HepG2 (cell line): ENCODE measurements around the gene PRDX2. TPM values are rescaled to one million over a fixed set of nuclear protein-coding genes. Genes with fewer than 3 reads are reported as not detected.

ENCODE experiments used
- AHR ChIP-seq: IDR thresholded peaks from 2 replicates; pipeline ENCODE4 v1.6.1; 2018; ENCODE audit warnings: missing genetic modification reagents, missing compliant biosample characterization
- CAMTA2 ChIP-seq: sonication (generic); formaldehyde crosslinking; IDR thresholded peaks from 2 replicates; pipeline ENCODE4 v1.4.0; 2020; ENCODE audit warnings: mild to moderate bottlenecking, missing genetic modification reagents, borderline replicate concordance
- CBFB ChIP-seq: sonication (generic); formaldehyde crosslinking; IDR thresholded peaks from 2 replicates; pipeline ENCODE4 v1.4.0; 2020; ENCODE audit warnings: missing genetic modification reagents
- CREM ChIP-seq, 2 experiments: sonication (generic) in 1 of 2; formaldehyde crosslinking in 1 of 2; IDR thresholded peaks; 2 replicates each; pipeline versions ENCODE4 v1.4.0 to v1.6.1; 2016 to 2020; ENCODE audit warnings: antibody characterized with exemption in 1 of 2, mild to moderate bottlenecking in 1 of 2, missing genetic modification reagents in 1 of 2
- ELF3 ChIP-seq: IDR thresholded peaks from 2 replicates; pipeline ENCODE4 v1.6.1; 2016; ENCODE audit warnings: missing genetic modification reagents, missing compliant biosample characterization
- HHEX ChIP-seq: IDR thresholded peaks from 2 replicates; pipeline ENCODE4 v1.6.1; 2016; ENCODE audit warnings: control low read depth
- MTF1 ChIP-seq: sonication (generic); formaldehyde crosslinking; IDR thresholded peaks from 2 replicates; pipeline ENCODE4 v1.5.0; 2020; ENCODE audit warnings: missing genetic modification reagents
- NFIC ChIP-seq: IDR thresholded peaks from 2 replicates; pipeline ENCODE4 v1.6.1; 2012; ENCODE audit warnings: mild to moderate bottlenecking, low read length, inconsistent platforms
- NFRKB ChIP-seq: fragments of 450-650 bp; IDR thresholded peaks from 2 replicates; pipeline ENCODE4 v1.6.1; 2017
- POLR2A ChIP-seq, 2 experiments: IDR thresholded peaks; 2 replicates each; pipeline ENCODE4 v1.6.1; 2011; ENCODE audit warnings: low read depth in 2 of 2, low read length in 2 of 2, mild to moderate bottlenecking in 1 of 2, moderate library complexity in 1 of 2; ENCODE audit not compliant: insufficient read depth in 1 of 2
- POLR2G ChIP-seq: fragments of 200-400 bp; formaldehyde crosslinking; IDR thresholded peaks from 2 replicates; pipeline ENCODE4 v1.6.1; 2018; ENCODE audit warnings: mild to moderate bottlenecking, low read depth, low read length, moderate library complexity
- SIN3A ChIP-seq: IDR thresholded peaks from 2 replicates; pipeline ENCODE4 v1.6.1; 2011; ENCODE audit warnings: low read depth, mild to moderate bottlenecking, control low read depth, low read length, borderline replicate concordance
- SIX1 ChIP-seq: sonication (generic); formaldehyde crosslinking; IDR thresholded peaks from 2 replicates; pipeline ENCODE4 v1.4.0; 2020; ENCODE audit warnings: missing genetic modification reagents, borderline replicate concordance
- SMC3 ChIP-seq: IDR thresholded peaks from 2 replicates; pipeline ENCODE4 v1.6.1; 2011; ENCODE audit warnings: low read length, improper control_type of control experiment
- TRIM24 ChIP-seq: sonication (generic); formaldehyde crosslinking; IDR thresholded peaks from 2 replicates; pipeline ENCODE4 v1.8.0; 2022; ENCODE audit warnings: mild to moderate bottlenecking, missing genetic modification reagents
- ZFP82 ChIP-seq: sonication (generic); formaldehyde crosslinking; IDR thresholded peaks from 2 replicates; pipeline ENCODE4 v1.5.1; 2020; ENCODE audit warnings: mild to moderate bottlenecking, missing genetic modification reagents, borderline replicate concordance
- ZNF101 ChIP-seq: sonication (generic); formaldehyde crosslinking; IDR thresholded peaks from 2 replicates; pipeline ENCODE4 v1.4.0; 2020; ENCODE audit warnings: mild to moderate bottlenecking, low read depth, missing genetic modification reagents, borderline replicate concordance
- ZNF20 ChIP-seq: sonication (generic); formaldehyde crosslinking; IDR thresholded peaks from 2 replicates; pipeline ENCODE4 v1.4.0; 2020; ENCODE audit warnings: mild to moderate bottlenecking, moderate library complexity, missing genetic modification reagents
- ZNF234 ChIP-seq: sonication (generic); formaldehyde crosslinking; conservative IDR thresholded peaks from 2 replicates; pipeline ENCODE4 v1.5.1; 2020; ENCODE audit warnings: mild to moderate bottlenecking, missing genetic modification reagents
- ZNF296 ChIP-seq: sonication (generic); formaldehyde crosslinking; conservative IDR thresholded peaks from 2 replicates; pipeline ENCODE4 v1.5.0; 2020; ENCODE audit warnings: mild to moderate bottlenecking, missing genetic modification reagents
- ZNF510 ChIP-seq: sonication (generic); formaldehyde crosslinking; IDR thresholded peaks from 2 replicates; pipeline ENCODE4 v1.4.0; 2020; ENCODE audit warnings: low read depth, mild to moderate bottlenecking, missing genetic modification reagents
- ZNF530 ChIP-seq: sonication (generic); formaldehyde crosslinking; IDR thresholded peaks from 2 replicates; pipeline ENCODE4 v1.5.0; 2020; ENCODE audit warnings: low read depth, mild to moderate bottlenecking, missing genetic modification reagents
- ZNF660 ChIP-seq: sonication (generic); formaldehyde crosslinking; IDR thresholded peaks from 2 replicates; pipeline ENCODE4 v1.5.1; 2020; ENCODE audit warnings: mild to moderate bottlenecking, low read depth, missing genetic modification reagents, borderline replicate concordance
- ZNF749 ChIP-seq: sonication (generic); formaldehyde crosslinking; IDR thresholded peaks from 2 replicates; pipeline ENCODE4 v1.8.0; 2022; ENCODE audit warnings: mild to moderate bottlenecking, missing genetic modification reagents, moderate library complexity, borderline replicate concordance
- ZNF75D ChIP-seq: sonication (generic); formaldehyde crosslinking; IDR thresholded peaks from 2 replicates; pipeline ENCODE4 v1.8.1; 2023; ENCODE audit warnings: missing genetic modification reagents, mild to moderate bottlenecking, borderline replicate concordance
- polyA plus RNA-seq, 8 experiments: library from polyadenylated mRNA; depleted of rRNA in 3 of 8; stranded (reverse) in 7 of 8; unstranded in 1 of 8; fragments of >200 nt; fragmentation: Illumina TruSeq in 4 of 8; extraction: Trizol in 4 of 8; gene quantifications; 2 replicates each; pipeline versions ENCODE4 v1.2.1 to v1.2.3, GENCODE V29; 2011 to 2016; ENCODE audit warnings: low read depth in 4 of 8, missing spikeins in 1 of 8, mixed read lengths in 1 of 8; ENCODE audit not compliant: insufficient read depth in 1 of 8
- total RNA-seq, 5 experiments: library from RNA; depleted of rRNA; stranded (reverse); fragments of >200 nt; fragmentation: Illumina TruSeq; extraction: Trizol; gene quantifications; 2 replicates each; pipeline ENCODE4 v1.2.3, GENCODE V29; 2016; ENCODE audit warnings: low read depth in 1 of 5
- TF ChIP-seq, protein P1 (sequence below): fragments of 450-650 bp; IDR thresholded peaks from 2 replicates; pipeline ENCODE4 v1.6.1; 2017
- TF ChIP-seq, protein P2 (sequence below): sonication (generic); formaldehyde crosslinking; IDR thresholded peaks from 2 replicates; pipeline ENCODE4 v1.4.0; 2020; ENCODE audit warnings: missing genetic modification reagents, borderline replicate concordance

Gene PRDX2
- total and polyA plus RNA-seq, 2 of the 13 experiments (the other 11 are each of a cell fraction or from before 2014, with no cell fraction given), result 218 to 381 TPM

DNA sequence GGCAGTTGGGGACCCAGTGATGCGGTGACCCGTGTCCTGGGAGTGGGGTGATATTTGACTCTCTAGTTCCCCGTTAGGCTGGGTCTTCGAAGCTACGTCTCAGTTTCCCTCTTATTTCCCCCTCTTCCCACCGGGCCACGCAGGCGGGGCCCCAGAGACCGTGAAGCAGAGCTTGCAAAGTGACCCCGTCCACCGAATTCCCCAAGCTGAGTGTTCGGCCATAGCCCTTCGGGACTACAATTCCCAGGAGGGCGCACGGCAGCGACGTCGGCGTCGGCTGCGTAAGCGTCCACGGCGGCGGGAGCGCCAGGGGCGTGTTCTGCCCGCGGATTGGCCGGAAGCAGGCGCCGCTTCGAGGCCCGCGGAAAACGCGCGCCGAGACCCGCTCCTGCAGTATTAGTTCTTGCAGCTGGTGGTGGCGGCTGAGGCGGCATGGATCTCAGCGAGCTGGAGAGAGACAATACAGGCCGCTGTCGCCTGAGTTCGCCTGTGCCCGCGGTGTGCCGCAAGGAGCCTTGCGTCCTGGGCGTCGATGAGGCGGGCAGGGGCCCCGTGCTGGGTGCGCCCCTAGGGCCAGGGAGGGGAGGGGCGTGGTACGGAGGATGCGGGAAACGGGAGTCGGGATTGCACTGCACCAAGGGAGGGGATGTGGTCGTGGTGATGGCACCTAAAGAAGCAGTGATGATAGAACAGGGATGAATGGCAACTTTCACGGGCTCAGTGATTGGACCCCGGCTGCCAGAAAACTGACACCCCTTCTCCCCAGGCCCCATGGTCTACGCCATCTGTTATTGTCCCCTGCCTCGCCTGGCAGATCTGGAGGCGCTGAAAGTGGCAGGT lies 4.9 kb upstream of the PRDX2 start, which contains the start of gene RNASEH2A (continued):
- TF ChIP-seq CAMTA2 (0 out of 2 replicates have a peak, but pooled peaks have one; percentile 91), AHR (CRISPR knock-in tag) (no peak), CBFB (CRISPR knock-in tag) (peak; percentile 59; the same call in 1 of the 2 replicates), ELF3 (CRISPR knock-in tag) (peak; percentile 72), POLR2A (IDR thresholded peaks at IDR 0.05; ENCODE audit: insufficient read depth in 1 of 2, low read depth in 2 of 2, low read length in 2 of 2) (peak; percentile 67 to 86), ZNF75D (CRISPR knock-in tag) (no peak), ZNF530 (CRISPR knock-in tag) (no peak), TRIM24 (CRISPR knock-in tag) (no peak), ZNF20 (no peak), ZNF296 (CRISPR knock-in tag) (peak; percentile 69; the same call in 1 of the 2 replicates), ZNF510 (peak; percentile 93; the same call in 1 of the 2 replicates), POLR2G (peak; percentile 80), ZFP82 (CRISPR knock-in tag) (peak; percentile 62; the same call in 1 of the 2 replicates), NFIC (no peak), SIX1 (CRISPR knock-in tag) (no peak; the same call in 1 of the 2 replicates), ZNF660 (CRISPR knock-in tag) (no peak), MTF1 (CRISPR knock-in tag) (0 out of 2 replicates have a peak, but pooled peaks have one; percentile 44), ZNF234 (no peak), NFRKB (no peak), CREM (IDR thresholded peaks at IDR 0.05) (peak; percentile 90), CREM (CRISPR knock-in tag; IDR thresholded peaks at IDR 0.05) (no peak), SMC3 (no peak), HHEX (CRISPR knock-in tag) (no peak), ZNF749 (peak; percentile 61; the same call in 1 of the 2 replicates), ZNF101 (0 out of 2 replicates have a peak, but pooled peaks have one; percentile 68), SIN3A (peak; percentile 82; the same call in 1 of the 2 replicates)
- TF ChIP-seq, protein P1, sequence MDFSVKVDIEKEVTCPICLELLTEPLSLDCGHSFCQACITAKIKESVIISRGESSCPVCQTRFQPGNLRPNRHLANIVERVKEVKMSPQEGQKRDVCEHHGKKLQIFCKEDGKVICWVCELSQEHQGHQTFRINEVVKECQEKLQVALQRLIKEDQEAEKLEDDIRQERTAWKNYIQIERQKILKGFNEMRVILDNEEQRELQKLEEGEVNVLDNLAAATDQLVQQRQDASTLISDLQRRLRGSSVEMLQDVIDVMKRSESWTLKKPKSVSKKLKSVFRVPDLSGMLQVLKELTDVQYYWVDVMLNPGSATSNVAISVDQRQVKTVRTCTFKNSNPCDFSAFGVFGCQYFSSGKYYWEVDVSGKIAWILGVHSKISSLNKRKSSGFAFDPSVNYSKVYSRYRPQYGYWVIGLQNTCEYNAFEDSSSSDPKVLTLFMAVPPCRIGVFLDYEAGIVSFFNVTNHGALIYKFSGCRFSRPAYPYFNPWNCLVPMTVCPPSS, result no peak
- TF ChIP-seq, protein P2, sequence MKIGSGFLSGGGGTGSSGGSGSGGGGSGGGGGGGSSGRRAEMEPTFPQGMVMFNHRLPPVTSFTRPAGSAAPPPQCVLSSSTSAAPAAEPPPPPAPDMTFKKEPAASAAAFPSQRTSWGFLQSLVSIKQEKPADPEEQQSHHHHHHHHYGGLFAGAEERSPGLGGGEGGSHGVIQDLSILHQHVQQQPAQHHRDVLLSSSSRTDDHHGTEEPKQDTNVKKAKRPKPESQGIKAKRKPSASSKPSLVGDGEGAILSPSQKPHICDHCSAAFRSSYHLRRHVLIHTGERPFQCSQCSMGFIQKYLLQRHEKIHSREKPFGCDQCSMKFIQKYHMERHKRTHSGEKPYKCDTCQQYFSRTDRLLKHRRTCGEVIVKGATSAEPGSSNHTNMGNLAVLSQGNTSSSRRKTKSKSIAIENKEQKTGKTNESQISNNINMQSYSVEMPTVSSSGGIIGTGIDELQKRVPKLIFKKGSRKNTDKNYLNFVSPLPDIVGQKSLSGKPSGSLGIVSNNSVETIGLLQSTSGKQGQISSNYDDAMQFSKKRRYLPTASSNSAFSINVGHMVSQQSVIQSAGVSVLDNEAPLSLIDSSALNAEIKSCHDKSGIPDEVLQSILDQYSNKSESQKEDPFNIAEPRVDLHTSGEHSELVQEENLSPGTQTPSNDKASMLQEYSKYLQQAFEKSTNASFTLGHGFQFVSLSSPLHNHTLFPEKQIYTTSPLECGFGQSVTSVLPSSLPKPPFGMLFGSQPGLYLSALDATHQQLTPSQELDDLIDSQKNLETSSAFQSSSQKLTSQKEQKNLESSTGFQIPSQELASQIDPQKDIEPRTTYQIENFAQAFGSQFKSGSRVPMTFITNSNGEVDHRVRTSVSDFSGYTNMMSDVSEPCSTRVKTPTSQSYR (CRISPR knock-in tag), result 0 out of 2 replicates have a peak, but pooled peaks have one; percentile 33
